Pancreas (tissue), 10 donors: Measurements from ENCODE around the gene IFT43. TPM values are rescaled to one million over a fixed set of nuclear protein-coding genes. Genes with fewer than 3 reads are reported as not detected.

Experiments
- ATAC-seq, 4 donors: fragments of 200-7000 bp; cut with Tn5 transposase; one replicate each; pipeline versions ENCODE4 v1.8.0 to v1.9.1; 2020; ENCODE audit warnings: mild to moderate bottlenecking in 4 of 4, moderate library complexity in 4 of 4
- DNase-seq, 6 donors: peaks; one replicate each; pipeline ENCODE4 v3.0.0-alpha.2; 2020
- FAIRE-seq: peaks from 2 replicates; lab custom pipeline; 2012; peaks lifted over from hg19 to GRCh38; lab: Jason Lieb, UNC
- H3K27ac ChIP-seq, 4 donors: fragments of 200-600 bp; sonication (generic); 1 replicate in 3 of 4; 2 replicates in 1 of 4; pipeline versions ENCODE4 v1.5.0 to v1.8.0; 2020
- H3K27me3 ChIP-seq, 4 donors: fragments of 200-600 bp; one replicate each; pipeline ENCODE4 v1.8.0; 2021
- H3K36me3 ChIP-seq, 3 donors: fragments of 200-600 bp; sonication (generic) in 1 of 3; one replicate each; pipeline versions ENCODE4 v1.5.0 to v1.8.0; 2020 to 2021
- H3K4me1 ChIP-seq, 3 donors: fragments of 200-600 bp; one replicate each; pipeline ENCODE4 v1.8.0; 2021
- H3K4me3 ChIP-seq, 4 donors: fragments of 200-600 bp; sonication (generic) in 2 of 4; one replicate each; pipeline versions ENCODE4 v1.5.0 to v1.8.0; 2020 to 2021
- H3K9me3 ChIP-seq, 4 donors: fragments of 200-600 bp; one replicate each; pipeline ENCODE4 v1.8.0; 2021
- WGBS, 2 donors: extraction: QIAGEN DNeasy Blood & Tissue Kit; methylation state at CpG; one replicate each; pipeline ENCODE4 v1.1.7; 2013; 5-methylcytosine and 5-hydroxymethylcytosine counted together
- intact Hi-C, 3 donors: fragments of 100-400 bp; cut with DNase I; formaldehyde crosslinking; loops; one replicate each; pipeline versions ENCODE4 v1.11.1 to v1.14.2; 2022
- polyA plus RNA-seq, 2 donors: library from polyadenylated mRNA; stranded (reverse); fragments of 200-250 nt; gene quantifications; one replicate each; pipeline ENCODE4 v1.2.3, GENCODE V29; 2013
- total RNA-seq, 6 donors: library from RNA; stranded (reverse); fragmentation: NEBNext Ultra II Directional in 4 of 6; extraction: Animal tissue kit (Norgen Biotek cat#: 25700) in 4 of 6; gene quantifications; one replicate each; pipeline versions ENCODE4 v1.2.1 to v1.2.4, GENCODE V29; 2021 to 2023
- TF ChIP-seq, protein P1 (sequence below), 4 donors: fragments of 200-600 bp; sonication (generic) in 3 of 4; IDR thresholded peaks; one replicate each; pipeline versions ENCODE4 v1.5.0 to v1.8.0; 2021; ENCODE audit warnings: antibody characterized with exemption in 4 of 4
- donor health status: healthy with polysubstance abuse.
- donor health status: DM: no; HTN: no; CAD: no; lungs with moderate emphysema.
- donor health status: DM: no; HTN: no; CAD: no.
- donor health status: control.
- donor health status: control.
- donor health status: Bipolar disorder and iron deficiency.
- donor health status: DM: yes; HTN: yes; CAD: no.
- donor health status: DM: no; HTN: no; CAD: no.
- donor health status: DM: no; HTN: no; CAD: no.
- donor health status: DM: yes; HTN: yes; CAD: no.

The IFT43 gene
- total and polyA plus RNA-seq, 8 donors = 11.4 to 46.3 (median 16.5) TPM

DNA sequence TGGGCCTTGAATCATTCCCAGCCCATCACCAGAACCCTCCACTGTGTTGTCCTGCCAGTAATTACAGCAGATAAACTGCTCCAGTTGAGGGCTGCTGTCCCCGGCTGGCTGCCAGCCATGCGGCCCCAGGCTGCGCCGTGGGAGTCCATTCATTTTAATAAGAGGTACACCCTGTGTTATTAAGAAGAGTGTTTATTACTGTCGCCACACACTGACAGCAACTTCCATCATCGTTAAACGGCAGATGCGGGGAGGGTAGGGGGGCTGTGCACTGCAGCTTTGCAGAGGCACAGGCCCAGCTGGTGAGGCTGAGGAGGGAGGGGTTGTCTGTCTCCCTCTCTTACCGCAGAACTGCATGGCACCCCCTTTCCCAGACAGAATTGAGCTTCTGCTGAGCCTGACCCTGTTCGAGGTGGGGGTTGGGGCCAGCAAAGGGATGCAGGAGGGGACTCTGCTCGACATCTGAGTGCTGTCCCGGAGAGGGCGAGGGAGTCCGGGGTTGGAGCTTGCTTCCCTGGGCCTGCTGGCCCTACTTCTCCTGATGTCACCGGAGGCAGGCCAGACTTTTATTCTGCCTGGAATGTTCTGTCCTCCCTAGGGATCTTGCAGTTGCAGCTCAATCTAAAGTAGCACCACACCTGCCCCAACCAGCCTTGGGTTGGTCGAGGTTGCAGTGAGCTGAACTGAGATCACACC lies 132.4 kb downstream of the IFT43 start:
- FAIRE-seq = no peak

DNA sequence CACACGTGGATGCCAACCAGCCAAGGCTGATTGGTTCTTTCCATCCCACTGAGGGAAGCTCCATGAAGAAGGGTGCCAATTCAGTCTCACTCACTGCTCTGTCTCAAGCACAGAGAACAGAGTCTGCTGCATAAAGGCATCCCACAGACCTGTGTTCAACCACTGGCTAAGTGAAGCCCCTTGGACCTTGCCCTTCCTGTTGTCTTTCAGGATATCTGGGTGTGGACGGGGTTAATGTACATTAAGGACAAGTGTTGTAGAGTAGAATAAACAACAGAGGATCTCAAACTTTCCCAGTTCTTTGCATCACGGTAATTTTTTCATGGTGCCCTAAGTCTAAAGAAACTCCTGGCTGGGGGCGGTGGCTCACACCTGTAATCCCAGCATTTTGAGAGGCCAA lies 133.0 kb downstream of the IFT43 start:
- no peak overlapping the region for H3K4me3 ChIP-seq
- no peaks in the 10 kb centered on the region for H3K27me3 ChIP-seq
- FAIRE-seq (no peak), DNase-seq (no peak), ATAC-seq (no peak)
- intact Hi-C loops = no loop called here
- TF ChIP-seq, protein P1, sequence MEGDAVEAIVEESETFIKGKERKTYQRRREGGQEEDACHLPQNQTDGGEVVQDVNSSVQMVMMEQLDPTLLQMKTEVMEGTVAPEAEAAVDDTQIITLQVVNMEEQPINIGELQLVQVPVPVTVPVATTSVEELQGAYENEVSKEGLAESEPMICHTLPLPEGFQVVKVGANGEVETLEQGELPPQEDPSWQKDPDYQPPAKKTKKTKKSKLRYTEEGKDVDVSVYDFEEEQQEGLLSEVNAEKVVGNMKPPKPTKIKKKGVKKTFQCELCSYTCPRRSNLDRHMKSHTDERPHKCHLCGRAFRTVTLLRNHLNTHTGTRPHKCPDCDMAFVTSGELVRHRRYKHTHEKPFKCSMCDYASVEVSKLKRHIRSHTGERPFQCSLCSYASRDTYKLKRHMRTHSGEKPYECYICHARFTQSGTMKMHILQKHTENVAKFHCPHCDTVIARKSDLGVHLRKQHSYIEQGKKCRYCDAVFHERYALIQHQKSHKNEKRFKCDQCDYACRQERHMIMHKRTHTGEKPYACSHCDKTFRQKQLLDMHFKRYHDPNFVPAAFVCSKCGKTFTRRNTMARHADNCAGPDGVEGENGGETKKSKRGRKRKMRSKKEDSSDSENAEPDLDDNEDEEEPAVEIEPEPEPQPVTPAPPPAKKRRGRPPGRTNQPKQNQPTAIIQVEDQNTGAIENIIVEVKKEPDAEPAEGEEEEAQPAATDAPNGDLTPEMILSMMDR (IDR thresholded peaks at IDR 0.05) = no peak
- H3K4me1 ChIP-seq = no peaks in the 10 kb centered on the region
- H3K9me3 ChIP-seq = no peaks in the 10 kb centered on the region
- 66 to 70% methylated on average over 4 of the region's 4 CpGs for WGBS, 2 donors
- H3K36me3 ChIP-seq = no peaks in the 10 kb centered on the region
- H3K27ac ChIP-seq = no peak overlapping the region

More for the DNA sequence above, 132.4 kb downstream of the IFT43 start:
- DNase-seq = no peak
- WGBS, 2 donors = 55 to 57% methylated on average over 16 of the region's 16 CpGs
- H3K9me3 ChIP-seq = no peaks in the 10 kb centered on the region
- H3K27ac ChIP-seq = no peak overlapping the region
- H3K4me1 ChIP-seq = no peaks in the 10 kb centered on the region
- no peaks in the 10 kb centered on the region for H3K27me3 ChIP-seq
- no peaks in the 10 kb centered on the region for H3K36me3 ChIP-seq
- TF ChIP-seq, protein P1 (IDR thresholded peaks at IDR 0.05) = no peak
- H3K4me3 ChIP-seq = no peak overlapping the region
- no peak for ATAC-seq
- intact Hi-C loops = no loop called here

DNA sequence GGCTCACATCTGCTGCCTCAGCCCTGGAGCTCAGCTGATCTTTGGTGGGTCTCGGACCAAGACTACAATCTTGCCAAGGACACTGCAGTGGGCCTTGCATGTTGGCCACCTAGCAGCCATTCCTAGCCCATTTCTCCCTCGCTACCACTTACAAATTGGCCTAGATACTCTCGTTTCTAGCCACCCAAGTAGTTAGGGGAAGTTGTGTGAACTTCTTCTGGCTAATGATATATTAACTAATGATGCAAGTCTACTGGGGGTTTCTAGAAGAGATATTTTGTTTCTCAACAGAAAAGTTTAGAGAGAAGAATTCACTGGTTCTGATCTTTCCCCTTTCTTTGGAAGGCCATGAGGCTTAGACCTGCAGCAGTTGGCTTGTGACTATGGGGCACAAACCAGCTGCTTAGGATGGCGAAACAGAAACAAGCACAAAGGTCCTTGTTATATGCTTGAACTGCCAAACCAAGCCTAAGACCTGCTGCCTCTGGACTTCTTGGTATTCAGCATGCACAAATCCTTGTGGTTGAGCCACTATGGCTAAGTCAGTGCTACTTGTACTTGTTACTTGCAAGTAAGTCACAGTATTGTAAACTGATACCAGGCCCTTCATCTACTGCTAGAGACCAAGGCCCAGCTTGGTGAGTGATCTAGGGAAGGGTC lies 135.7 kb downstream of the IFT43 start:
- FAIRE-seq = no peak
- WGBS, 2 donors = 67 to 71% methylated on average over 4 of the region's 4 CpGs

DNA sequence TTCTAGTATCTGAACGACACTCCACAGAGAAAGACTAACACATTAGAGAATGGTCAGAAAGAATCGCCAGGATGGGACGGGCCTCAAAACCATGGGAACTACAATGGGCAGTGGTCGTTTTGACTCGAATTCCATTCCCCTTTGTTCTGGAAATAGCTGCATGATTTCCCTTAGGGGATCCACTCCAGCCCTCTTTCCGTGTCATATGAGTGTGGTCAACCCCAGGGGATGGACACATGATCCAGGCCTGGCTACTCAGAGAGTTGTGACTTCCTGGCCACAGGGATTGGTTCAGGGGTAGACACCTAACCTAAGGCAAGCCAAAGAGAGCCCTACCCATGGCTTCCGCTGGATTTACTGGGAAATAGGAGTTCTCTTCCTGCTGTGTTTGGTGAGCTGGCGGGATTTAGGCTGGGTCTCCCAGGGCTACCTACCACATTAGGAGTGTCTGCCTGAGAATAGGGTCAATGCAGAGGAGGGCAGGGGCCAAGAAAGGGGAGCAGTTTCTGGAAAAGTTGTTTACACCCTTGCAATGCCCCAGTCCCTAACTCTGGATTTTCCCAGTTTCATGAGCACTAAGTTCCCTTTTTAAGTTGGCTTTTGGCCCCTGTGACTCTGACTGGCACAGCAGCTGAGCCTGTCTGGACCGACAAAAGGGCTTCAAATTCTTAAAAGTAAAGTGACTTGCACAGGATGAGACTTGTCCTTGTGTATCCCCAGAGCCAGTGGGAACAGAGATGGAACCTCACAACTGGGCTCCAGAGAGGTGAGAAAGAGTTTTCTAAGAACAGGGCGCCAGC lies 138.1 kb downstream of the IFT43 start:
- intact Hi-C loops = no loop called here
- ATAC-seq = no peak

More for the DNA sequence above, 135.7 kb downstream of the IFT43 start:
- no peaks in the 10 kb centered on the region for H3K27me3 ChIP-seq
- intact Hi-C loops = no loop called here
- no peaks in the 10 kb centered on the region for H3K36me3 ChIP-seq
- no peak overlapping the region for H3K27ac ChIP-seq
- ATAC-seq = no peak
- no peak for DNase-seq
- no peaks in the 10 kb centered on the region for H3K4me1 ChIP-seq
- no peak overlapping the region for H3K4me3 ChIP-seq
- TF ChIP-seq, protein P1 (IDR thresholded peaks at IDR 0.05) = no peak
- no peaks in the 10 kb centered on the region for H3K9me3 ChIP-seq

More for the DNA sequence above, 138.1 kb downstream of the IFT43 start:
- WGBS, 2 donors = 69 to 70% methylated on average over 10 of the region's 10 CpGs
- DNase-seq (no peak), FAIRE-seq (no peak)
- H3K27ac ChIP-seq = no peak overlapping the region
- no peaks in the 10 kb centered on the region for H3K27me3 ChIP-seq
- TF ChIP-seq, protein P1 (IDR thresholded peaks at IDR 0.05) = no peak
- H3K36me3 ChIP-seq = no peaks in the 10 kb centered on the region
- no peaks in the 10 kb centered on the region for H3K9me3 ChIP-seq
- H3K4me1 ChIP-seq = no peaks in the 10 kb centered on the region
- H3K4me3 ChIP-seq = no peak overlapping the region
